Measurements from ENCODE around the gene FKBP7.
"Not testable (repeated sequence)": the region's sequence is repeated elsewhere in the genome, so short reads cannot be mapped to it uniquely, and the experiment has no call there.

FKBP7 gene

DNA sequence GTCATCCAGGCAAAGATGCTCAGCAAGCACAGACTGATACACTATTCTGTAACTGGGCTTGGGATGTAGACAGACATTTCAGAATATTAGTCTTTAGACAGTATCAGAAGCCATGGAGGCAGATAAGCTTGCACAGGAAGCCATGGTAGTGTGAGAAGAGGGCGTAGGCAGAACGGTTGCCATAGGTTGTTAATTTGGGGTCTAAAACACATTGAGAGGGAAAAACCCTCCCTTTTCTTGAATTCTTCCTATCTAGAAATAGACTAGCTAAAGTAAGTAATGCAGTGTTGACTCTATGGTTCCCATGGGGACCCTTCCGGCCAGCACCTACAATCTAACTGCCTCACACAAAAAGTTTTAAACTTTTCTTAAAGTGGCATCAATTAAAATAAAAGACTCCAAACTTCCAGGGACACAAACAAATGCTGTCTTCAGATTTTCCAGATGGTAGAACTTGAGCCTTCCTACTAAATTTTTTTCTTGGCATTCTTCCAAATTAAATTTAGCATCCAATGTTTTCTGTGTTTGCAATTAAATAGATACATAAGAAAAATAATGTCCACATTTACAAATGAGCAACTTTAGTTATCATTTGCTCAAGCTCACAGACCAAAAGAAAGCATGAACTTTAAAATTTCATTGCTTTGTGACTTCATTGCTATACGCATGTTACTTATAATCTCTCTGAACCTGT, 29.3 kb downstream of the FKBP7 start:
- DNase-seq: no peak

DNA sequence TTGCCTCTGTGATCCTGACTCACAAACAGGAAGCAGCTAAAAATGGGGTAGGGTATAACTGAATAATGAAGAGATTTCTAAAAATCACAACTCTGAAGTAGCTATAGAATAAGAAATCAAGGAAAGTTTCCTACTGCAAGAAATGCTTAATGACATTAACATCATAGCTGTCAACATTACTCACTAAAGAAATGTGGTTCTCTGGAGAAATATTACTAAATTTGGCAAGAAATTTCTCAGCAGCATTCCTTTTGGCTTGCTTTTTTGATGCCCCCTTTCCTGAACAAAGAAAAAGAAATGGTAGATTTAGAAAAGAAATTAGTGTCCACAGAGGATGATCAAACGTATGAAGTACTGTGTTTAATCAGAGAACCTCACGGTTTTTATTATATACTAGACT, 37.0 kb downstream of the FKBP7 start:
- DNase-seq: no peak

DNA sequence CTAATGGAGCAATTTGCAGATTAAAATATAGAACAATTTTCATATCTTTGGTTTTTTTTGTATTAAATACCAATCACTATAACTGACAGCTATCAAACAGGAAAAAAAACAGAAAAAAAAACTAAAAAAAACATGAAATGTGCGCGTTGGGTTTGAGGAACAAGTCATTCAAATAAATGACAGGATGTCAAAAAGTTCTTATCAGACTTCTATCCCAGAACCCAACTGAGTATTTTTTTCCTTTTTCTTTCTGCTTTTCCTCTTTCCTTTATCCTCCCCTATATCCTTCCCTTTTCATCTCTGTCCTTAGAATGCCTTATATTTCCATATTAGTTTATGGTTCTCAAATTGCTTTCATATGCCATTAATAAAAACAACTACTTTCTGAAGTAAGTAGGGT, 41.7 kb downstream of the FKBP7 start:
- DNase-seq: no peak

DNA sequence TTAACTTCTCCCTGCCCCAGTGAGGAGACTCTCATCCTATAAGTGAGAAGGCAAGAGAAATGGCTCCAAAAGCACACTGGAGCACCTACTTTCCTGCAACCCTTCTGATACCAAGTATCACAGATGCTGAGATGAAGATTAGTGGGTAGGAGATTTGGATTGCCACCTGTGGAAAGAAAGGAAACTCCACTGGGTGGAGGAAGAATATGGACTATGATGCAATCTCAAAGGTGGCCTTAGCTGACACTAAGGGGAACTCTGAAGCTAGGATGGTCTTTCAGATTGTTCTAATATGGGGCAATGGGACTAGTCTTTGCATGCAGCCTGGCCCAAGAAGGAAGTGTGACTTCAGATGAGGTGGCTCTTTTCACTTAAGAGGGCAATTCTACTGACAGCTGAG, 49.1 kb downstream of the FKBP7 start:
- no peak for DNase-seq

DNA sequence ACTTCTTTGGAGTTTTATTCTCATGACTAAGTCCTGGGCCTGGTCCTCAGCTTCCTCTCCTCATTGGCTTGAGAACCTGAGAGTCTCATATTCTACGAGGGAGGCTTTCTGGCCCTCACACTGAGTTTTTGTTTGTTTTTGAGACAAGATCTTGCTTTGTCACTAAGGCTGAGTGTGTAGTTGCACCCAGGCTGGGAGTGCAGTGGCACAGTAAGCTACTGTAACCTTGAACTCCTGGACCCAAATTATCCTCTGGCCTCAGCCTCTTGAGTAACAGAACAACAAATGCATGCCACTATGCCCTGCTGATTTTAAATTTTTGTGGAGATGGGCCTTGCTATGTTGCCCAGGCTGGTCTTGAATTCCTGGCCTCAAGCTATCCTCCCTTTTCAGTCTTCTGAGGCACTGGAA, 50.0 kb downstream of the FKBP7 start:
- no peak for DNase-seq

DNA sequence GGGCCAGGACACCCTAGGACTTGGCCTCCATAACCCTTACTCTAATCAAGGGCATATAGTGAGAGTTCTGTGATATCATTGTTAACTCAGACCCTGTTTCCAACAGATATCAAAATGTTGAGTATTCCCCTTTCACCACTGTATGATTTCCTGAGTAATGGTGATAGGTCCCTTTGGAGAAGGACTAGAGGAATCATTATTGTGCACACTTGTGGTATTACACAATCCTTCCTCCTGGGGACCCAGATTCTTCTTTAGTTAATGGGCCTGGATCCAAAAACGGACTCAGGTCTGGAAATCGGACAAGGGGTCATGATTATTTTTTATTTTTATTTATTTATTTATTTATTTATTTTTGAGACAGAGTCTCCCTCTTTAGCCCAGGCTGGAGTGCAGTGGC, 50.9 kb downstream of the FKBP7 start:
- no peak for DNase-seq

DNA sequence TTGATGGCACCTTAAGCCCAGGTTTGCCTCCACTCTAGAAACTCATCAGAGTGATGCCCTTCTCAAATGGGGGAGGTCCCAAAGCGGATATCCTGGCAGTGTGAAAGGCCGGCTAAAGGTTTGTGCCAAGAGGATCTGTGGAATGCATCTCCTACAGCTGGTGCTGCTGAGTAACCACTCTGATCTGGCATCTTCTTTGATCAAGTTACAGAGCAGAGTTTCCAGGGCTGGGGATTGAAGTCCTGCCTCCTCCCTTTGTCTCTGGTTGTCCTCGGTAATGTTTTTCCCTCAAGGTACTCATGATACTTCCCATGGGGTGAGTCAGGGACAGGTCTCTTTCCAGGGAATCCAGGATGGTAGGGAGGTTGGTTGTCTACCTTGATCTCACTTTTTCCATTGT, 52.0 kb downstream of the FKBP7 start:
- DNase-seq: no peak

DNA sequence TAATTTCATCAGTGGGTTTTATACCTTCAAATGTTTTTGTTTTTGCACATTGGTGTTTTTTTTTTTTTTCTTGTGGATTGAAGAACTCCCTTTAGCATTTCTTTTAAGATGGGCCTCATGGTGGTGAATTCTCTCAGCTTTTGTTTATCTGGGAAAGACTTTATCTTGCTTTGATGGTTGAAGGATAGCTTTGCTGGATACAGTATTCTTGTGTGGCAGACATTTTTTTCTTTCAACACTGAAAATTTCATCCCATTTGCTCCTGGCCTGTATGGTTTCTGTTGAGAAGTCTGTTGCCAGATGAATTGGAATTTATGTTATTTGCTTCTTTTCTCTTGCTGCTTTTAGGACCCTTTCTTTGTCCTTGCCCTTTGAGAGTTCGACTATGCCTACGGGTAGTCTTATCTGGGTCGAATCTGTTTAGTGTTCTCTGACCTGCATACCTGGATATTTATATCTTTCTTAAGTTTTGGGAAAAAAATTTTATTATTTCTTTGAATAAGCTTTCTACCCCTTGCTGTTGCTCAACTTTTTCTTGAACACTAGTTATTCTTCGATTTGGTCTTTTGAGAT, 53.1 kb downstream of the FKBP7 start:
- DNase-seq: no peak

DNA sequence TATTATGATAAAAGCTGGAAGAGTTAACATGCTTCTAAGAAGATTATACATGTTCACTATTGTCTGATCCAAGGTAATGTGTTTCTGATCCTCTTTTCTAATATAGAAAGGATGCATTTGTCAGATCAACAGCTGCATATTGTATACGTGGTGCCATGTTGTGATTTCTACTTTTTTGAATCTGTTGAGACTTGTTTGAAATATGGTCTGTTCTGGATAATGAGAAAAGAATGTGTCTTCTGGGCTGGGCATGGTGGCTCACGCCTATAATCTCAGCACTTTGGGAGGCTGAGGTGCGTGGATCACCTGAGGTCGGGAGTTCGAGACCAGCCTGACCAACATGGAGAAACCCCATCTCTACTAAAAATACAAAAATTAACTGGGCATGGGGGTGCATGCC, 54.7 kb downstream of the FKBP7 start:
- DNase-seq: not testable (repeated sequence)

DNA sequence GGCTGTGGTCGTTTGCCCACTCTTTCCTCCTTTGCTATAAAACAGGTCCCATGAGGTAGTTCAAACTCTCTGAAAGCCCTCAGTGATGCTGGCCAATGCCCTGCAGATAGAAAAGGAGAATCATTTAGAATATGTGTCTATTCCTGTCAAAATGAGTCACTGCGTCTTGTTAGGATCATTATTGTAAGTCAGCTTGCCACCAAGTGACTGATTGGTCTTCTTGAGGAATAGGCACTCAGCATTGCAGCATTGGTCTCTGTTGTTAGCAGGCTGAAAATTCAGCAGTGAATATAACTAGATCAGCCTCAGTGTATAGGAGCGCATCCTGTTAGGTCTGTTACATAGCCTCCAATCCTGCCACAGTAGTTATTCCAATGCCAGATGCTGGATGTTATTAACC, 56.3 kb downstream of the FKBP7 start:
- no peak for DNase-seq

DNA sequence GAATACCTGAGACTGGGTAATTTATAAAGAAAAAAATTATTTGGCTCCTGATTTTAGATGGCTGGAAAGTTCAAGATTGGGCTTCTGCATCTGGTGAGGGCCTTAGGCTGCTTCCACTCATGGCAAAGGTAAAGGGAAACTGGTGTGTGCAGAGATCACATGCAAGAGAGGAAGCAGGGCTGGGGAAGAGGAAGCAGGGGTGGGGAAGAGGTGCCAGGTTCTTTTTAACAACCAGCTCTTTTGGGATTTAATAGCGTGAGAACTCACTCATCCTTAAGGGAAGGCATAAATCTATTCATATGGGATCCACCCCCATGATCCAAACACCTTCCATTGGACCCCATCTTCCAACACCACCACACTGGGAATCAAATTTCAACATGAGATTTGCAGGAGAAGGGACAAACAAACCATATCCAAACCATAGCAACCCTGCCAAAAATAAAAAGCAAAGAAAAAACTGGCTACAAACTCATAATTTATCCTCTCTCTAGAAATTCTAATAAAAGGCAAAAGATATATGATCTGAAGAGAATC, 57.9 kb downstream of the FKBP7 start:
- DNase-seq: no peak

DNA sequence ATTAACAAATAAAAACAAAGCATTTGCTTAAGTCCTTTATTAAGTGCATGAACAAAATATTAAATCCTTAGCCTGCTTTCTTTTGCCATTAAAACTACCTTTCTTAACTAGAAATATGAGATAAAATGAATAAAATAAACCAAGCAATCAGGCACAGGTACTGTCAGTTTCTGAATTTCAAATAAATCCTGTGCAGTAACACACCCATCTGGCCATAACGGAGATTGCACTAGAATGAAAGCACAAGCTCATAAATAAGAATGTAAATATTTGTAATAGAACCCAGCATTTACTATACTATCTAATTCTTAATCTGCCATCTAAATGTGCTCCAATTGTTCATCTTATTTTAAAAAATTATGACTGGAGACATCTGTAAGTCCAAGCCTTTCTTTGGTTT, 59.3 kb downstream of the FKBP7 start:
- no peak for DNase-seq

DNA sequence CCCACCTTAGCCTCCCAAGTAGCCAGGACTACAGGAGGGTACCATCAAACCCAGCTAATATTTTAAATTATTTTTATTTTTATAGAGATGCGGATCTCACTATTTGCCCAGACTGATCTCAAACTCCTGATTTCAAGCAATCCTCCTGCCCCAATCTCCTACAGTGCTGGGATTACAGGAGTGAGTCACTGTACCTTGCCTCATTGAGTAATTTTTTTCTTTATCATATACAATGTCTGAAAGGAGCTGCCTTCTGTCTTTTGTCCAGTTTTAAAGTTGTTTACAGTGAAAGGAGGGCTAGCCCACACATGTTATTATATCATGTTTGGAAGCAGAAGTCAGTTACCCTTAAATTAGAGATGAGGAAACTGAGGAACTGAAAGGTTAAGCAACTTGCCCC, 60.0 kb downstream of the FKBP7 start:
- DNase-seq: no peak

DNA sequence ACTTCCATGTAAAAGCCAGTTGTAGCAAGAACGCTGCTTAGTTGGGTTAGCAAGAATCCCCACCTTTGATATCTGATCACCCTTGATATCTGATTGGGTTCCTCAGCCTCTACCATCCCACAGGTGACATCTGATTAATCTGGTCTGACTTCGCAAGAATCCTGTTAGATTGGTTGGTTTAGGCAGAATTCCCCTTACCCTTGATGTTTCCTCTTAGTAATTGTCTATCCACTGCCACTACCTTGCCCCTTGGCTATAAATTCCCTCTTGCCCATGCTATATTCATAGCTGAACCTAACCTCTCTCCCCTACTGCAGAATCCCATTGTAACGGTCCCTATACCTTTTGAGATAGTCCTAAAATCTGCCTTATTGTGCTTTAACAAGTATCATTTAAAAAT, 60.5 kb downstream of the FKBP7 start:
- DNase-seq: no peak

DNA sequence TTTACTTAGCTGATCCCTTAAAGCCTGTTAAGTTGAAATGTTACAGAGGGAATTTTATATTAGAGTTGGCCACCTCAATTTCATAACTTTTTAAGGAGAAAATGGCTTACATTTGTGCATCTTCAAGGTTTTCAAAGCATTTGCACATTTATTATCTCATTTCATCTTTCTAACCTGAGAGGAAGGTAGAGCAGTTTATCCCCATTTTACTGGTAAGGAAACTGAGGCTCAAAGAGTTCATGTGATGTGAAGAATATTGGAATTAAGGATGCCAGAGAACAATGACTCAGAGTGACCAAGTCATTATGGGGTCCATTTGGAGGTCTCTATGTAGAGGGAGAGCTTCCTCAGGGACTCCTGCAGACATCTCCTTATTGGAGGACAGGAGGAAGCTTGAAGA, 62.4 kb downstream of the FKBP7 start:
- DNase-seq: no peak

DNA sequence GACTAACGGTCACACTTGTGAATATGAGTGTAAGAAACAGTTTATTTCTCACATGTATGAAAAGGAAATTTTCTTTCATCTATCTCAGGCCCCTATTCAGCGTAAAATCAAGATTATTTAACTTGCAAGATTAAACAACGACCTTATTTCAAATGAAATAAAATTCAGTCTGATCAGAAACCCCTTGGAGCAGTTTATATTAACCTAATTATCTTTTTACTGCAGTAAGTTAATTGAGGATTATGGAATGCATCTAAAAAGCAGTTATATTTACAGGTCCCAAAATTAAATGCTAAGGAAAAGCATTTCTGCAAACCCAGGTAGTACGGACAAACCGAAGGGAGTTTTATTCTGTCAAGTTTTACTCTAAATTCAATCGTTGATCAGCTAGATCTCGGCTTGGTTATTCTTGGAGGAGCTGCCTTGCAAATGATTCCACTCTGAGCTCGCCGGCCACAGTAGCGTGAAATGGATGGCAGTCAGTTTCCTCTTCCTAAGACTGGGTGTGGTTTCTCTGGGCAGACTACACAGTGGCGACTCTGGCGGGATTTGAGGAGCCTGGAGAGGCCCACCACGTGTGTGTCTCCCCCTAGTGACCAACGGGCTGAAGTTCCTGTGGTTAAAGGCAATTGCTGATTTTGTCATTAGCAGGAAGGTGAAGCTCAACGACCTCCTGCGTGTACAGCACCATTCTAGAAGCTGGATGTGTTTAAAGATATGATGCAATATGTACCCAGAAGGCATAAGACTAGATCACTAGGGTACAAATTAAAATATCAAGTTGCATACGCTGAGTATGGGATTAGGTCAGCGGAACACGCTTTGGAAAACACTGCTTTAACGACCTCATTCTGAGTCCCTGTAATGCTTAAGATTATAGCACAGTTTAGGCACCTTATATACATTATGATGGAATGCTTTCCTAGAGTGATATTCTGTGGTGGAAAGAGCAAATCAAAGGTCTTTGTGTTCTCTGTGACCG, 63.8 kb downstream of the FKBP7 start:
- peak; percentile 94 for DNase-seq
